ENCODE measurements around the gene NEUROD4.

Gene NEUROD4

DNA sequence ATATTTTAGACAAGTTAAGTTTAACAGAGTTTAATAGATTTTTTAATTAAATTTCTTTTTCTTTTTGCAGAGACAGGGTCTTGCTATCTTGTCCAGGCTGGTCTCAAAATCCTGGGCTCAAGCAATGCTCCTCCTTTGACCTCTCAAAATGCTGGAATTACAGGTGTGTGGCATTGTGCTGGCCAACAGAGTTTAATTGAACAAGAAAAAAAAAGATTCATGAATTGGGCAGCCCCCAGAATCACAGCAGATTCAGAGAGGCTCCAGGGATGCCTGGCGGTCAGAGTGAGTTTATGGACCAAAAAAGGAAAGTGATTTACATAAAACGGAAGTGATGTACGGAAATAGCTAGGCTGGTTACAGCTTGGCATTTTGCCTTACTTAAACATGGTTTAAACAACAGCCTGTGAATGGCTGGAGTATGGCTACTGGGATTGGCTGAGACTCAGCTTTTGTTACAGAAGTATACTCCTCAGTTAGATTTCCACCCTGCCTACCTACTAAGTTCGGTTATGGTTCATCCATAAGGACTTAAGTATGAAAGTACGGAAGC lies 20.7 kb upstream of the NEUROD4 start:
- no peaks in the 10 kb centered on the region for H3K36me3 ChIP-seq (ENCODE audit: control insufficient read depth, insufficient read depth, low read length)
- no peaks in the 10 kb centered on the region for H3K9me3 ChIP-seq (ENCODE audit: control insufficient read depth, insufficient read depth, low read length)
- H3K27ac ChIP-seq (ENCODE audit: low read depth, low read length): peak overlapping the region; percentile 57
- no peak overlapping the region for H3K9ac ChIP-seq (ENCODE audit: low read depth, low read length)
- H3K4me3 ChIP-seq (ENCODE audit: low read depth, low read length): no peak overlapping the region
- H3K27me3 ChIP-seq (ENCODE audit: control insufficient read depth, insufficient read depth, low read length): no peaks in the 10 kb centered on the region
- H3K4me1 ChIP-seq (ENCODE audit: control insufficient read depth, insufficient read depth, low read length): peaks cover 22% of the 10 kb centered on the region

DNA sequence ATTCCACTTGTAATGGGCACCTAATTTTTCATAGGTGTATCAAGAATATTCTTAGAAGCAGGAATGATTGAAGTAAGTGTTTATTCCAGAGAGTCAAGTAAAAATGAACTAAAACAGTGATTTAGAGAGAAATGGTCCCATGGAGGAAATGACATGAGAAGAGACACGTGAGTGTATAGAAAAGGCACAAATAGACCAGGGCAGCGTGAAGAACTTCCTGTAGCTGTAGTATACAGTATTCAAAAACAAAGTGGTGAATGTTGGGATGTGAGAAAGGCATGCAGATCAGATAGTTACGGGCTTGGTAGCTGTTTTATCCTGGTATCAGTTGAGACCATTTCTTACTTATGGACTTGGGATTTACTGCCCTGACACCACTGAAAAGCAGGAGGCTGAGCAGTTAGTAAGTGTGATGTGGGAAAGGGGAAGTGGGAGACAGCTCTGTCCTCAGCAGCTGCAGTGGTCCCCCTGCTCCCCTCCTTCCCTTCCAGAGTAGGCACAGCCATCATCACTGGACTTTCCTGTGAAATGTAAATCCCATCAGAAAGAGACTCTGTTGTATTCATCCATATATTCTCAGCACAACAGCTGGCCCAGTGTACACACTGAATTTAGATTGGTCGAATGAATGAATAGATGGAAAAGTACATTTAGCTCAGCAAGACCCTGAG lies 18.4 kb upstream of the NEUROD4 start:
- H3K4me1 ChIP-seq (ENCODE audit: control insufficient read depth, insufficient read depth, low read length): peaks cover 22% of the 10 kb centered on the region
- no peak overlapping the region for H3K4me3 ChIP-seq (ENCODE audit: low read depth, low read length)
- H3K9me3 ChIP-seq (ENCODE audit: control insufficient read depth, insufficient read depth, low read length): no peaks in the 10 kb centered on the region
- H3K9ac ChIP-seq (ENCODE audit: low read depth, low read length): no peak overlapping the region
- H3K36me3 ChIP-seq (ENCODE audit: control insufficient read depth, insufficient read depth, low read length): no peaks in the 10 kb centered on the region
- H3K27ac ChIP-seq (ENCODE audit: low read depth, low read length): no peak overlapping the region
- no peaks in the 10 kb centered on the region for H3K27me3 ChIP-seq (ENCODE audit: control insufficient read depth, insufficient read depth, low read length)

DNA sequence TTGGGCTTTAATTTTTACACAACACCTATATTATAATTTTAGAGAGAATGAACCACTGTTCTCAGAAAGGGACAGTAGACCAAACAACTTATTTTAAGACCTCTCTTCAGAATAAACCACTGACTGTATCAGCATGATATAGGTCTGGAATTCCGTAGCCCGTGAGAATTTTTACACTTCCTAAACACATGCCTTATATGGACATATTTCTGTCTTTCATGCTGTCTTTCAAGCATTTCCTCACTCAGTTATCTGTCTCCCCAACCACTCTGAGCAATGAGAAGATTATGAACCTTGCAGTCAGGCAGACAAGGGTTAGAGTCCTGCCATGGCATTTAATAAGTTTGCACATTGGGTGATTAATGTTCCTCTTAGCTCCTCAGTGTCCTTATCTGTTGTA lies 17.4 kb upstream of the NEUROD4 start:
- Histone ChIP-seq H3K27ac (ENCODE audit: low read depth, low read length) (no peak overlapping the region), H3K4me1 (ENCODE audit: control insufficient read depth, insufficient read depth, low read length) (peaks cover 16% of the 10 kb centered on the region), H3K9ac (ENCODE audit: low read depth, low read length) (no peak overlapping the region), H3K27me3 (ENCODE audit: control insufficient read depth, insufficient read depth, low read length) (no peaks in the 10 kb centered on the region), H3K4me3 (ENCODE audit: low read depth, low read length) (no peak overlapping the region), H3K36me3 (ENCODE audit: control insufficient read depth, insufficient read depth, low read length) (no peaks in the 10 kb centered on the region), H3K9me3 (ENCODE audit: control insufficient read depth, insufficient read depth, low read length) (no peaks in the 10 kb centered on the region)

DNA sequence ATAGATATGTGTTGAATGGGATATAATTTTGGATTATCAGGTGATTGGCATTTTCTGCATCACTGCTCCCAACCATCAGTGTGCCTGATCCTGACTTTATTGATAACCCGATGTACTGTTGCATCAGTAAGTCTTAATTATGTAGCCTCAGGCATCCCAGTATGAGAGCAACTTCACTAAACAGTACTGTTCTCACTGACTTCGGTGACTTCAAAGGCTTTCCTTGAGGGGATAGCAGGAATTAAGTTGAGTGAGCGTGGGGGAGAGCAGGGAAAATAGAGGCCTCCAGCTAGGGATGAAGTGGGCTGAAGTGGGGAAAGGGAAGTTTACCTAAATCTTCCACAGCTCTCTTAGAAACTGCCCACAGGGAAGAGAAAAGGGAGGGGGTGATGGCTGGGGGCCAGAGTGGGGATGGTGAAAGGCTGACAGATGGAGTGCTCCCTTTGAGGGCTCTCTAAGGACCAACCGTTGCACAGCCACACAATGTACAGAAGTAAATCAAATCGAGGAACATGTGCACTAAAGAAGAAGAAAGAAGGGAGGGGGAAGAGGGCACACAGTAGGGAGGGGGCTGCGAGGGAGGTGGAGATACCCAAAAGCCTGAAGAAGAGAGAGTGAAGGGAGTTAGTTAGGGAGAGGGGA lies 10.7 kb upstream of the NEUROD4 start:
- Histone ChIP-seq H3K4me1 (ENCODE audit: control insufficient read depth, insufficient read depth, low read length) (no peaks in the 10 kb centered on the region), H3K36me3 (ENCODE audit: control insufficient read depth, insufficient read depth, low read length) (no peaks in the 10 kb centered on the region), H3K27ac (ENCODE audit: low read depth, low read length) (no peak overlapping the region), H3K9ac (ENCODE audit: low read depth, low read length) (no peak overlapping the region), H3K4me3 (ENCODE audit: low read depth, low read length) (no peak overlapping the region), H3K9me3 (ENCODE audit: control insufficient read depth, insufficient read depth, low read length) (peaks cover 6% of the 10 kb centered on the region; the same call in 1 of the 2 replicates), H3K27me3 (ENCODE audit: control insufficient read depth, insufficient read depth, low read length) (no peaks in the 10 kb centered on the region)

DNA sequence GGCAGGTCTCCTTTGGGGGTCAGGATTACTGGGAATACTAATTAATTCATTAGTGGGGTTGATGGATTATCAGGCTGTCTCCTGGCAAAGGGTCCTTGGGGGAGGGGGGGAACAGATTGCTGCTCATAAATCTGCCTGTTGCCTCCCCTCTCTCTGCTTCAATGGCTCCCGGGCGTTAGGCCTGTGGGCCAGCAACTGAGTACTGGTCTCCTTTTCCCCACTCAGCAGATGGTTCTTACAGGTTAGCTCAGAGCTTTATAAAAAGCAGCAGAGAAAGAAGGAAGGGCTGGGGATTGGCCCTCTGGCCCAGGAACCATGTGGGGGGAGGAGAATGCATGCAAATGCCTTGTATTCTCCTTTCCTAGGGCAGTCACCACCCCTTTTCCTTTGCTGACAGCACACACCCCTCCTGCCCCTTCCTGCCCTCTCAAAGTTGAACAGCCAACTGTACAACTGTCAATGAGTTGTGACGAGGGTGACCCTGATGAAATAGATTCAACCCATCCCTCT lies 2.3 kb upstream of the NEUROD4 start:
- Histone ChIP-seq H3K9me3 (ENCODE audit: control insufficient read depth, insufficient read depth, low read length) (peaks cover 6% of the 10 kb centered on the region; the same call in 1 of the 2 replicates), H3K4me3 (ENCODE audit: low read depth, low read length) (no peak overlapping the region), H3K4me1 (ENCODE audit: control insufficient read depth, insufficient read depth, low read length) (peaks cover 11% of the 10 kb centered on the region), H3K27me3 (ENCODE audit: control insufficient read depth, insufficient read depth, low read length) (peaks cover 3% of the 10 kb centered on the region), H3K36me3 (ENCODE audit: control insufficient read depth, insufficient read depth, low read length) (no peaks in the 10 kb centered on the region), H3K9ac (ENCODE audit: low read depth, low read length) (no peak overlapping the region), H3K27ac (ENCODE audit: low read depth, low read length) (no peak overlapping the region)

DNA sequence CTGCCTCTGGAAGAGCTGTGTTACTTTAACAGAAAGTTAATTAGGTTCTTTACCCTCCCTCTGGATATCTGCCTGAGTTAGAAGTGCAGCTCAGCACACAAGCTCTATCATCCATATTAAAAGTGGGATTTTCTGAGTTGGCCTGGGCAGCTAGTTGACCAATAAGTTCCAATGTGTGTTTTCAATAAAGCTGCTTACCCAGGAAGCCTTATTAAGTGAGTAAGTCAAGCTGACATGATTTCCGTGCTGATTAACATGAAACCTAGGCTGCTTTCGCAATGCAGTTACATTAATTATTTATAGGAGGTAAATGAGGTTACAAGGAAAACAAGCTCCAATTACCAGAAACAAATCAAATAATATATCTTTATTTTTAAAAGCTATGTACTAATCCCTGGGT lies 4.8 kb downstream of the NEUROD4 start:
- Histone ChIP-seq H3K9me3 (ENCODE audit: control insufficient read depth, insufficient read depth, low read length) (no peaks in the 10 kb centered on the region), H3K27ac (ENCODE audit: low read depth, low read length) (no peak overlapping the region), H3K27me3 (ENCODE audit: control insufficient read depth, insufficient read depth, low read length) (peaks cover 3% of the 10 kb centered on the region), H3K9ac (ENCODE audit: low read depth, low read length) (no peak overlapping the region), H3K4me3 (ENCODE audit: low read depth, low read length) (no peak overlapping the region), H3K36me3 (ENCODE audit: control insufficient read depth, insufficient read depth, low read length) (no peaks in the 10 kb centered on the region), H3K4me1 (ENCODE audit: control insufficient read depth, insufficient read depth, low read length) (peaks cover 3% of the 10 kb centered on the region; the same call in 1 of the 2 replicates)

DNA sequence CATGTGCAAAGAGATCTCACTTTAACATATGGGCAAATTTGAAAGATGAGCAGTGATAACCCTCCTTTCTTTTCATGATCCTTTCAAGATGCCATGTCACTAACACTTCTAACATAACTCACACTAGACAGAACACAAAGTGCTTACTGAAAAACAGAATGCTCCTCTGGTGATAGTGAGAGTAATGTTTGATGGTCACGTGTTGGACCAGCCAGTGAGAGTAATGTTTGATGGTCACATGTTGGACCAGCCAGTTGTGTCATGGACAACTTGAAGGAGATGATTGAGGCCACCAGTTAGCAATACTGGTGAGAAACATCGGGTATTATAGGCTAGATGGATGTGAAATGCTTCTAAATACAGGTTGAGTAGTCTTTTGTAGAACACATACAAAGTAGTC lies 5.7 kb downstream of the NEUROD4 start:
- Histone ChIP-seq H3K27ac (ENCODE audit: low read depth, low read length) (no peak overlapping the region), H3K36me3 (ENCODE audit: control insufficient read depth, insufficient read depth, low read length) (no peaks in the 10 kb centered on the region), H3K27me3 (ENCODE audit: control insufficient read depth, insufficient read depth, low read length) (peaks cover 3% of the 10 kb centered on the region), H3K4me1 (ENCODE audit: control insufficient read depth, insufficient read depth, low read length) (no peaks in the 10 kb centered on the region), H3K4me3 (ENCODE audit: low read depth, low read length) (no peak overlapping the region), H3K9ac (ENCODE audit: low read depth, low read length) (no peak overlapping the region), H3K9me3 (ENCODE audit: control insufficient read depth, insufficient read depth, low read length) (no peaks in the 10 kb centered on the region)

DNA sequence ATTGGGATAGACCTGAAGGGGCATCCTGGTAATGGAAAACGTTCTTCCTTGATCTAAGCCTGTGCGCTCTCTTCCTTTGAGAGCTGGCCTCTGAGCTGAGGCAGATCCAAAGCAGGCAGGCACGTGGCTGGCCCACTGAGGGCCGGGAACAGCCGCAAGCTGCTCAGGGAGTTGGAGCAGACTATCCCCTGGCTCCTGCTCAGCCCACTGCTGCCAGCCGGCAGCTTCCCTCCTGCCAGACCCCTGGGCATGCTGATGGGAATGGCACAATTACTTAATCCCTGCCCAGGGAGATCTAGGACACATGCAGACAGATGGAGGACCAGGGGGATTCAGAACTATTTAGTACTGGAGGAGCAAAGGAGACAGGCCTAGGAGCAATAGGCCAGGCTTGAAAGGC lies 14.4 kb downstream of the NEUROD4 start:
- H3K27me3 ChIP-seq (ENCODE audit: control insufficient read depth, insufficient read depth, low read length): no peaks in the 10 kb centered on the region
- no peak overlapping the region for H3K9ac ChIP-seq (ENCODE audit: low read depth, low read length)
- no peak overlapping the region for H3K4me3 ChIP-seq (ENCODE audit: low read depth, low read length)
- peaks cover 5% of the 10 kb centered on the region for H3K4me1 ChIP-seq (ENCODE audit: control insufficient read depth, insufficient read depth, low read length)
- H3K36me3 ChIP-seq (ENCODE audit: control insufficient read depth, insufficient read depth, low read length): no peaks in the 10 kb centered on the region
- H3K9me3 ChIP-seq (ENCODE audit: control insufficient read depth, insufficient read depth, low read length): no peaks in the 10 kb centered on the region
- no peak overlapping the region for H3K27ac ChIP-seq (ENCODE audit: low read depth, low read length)

DNA sequence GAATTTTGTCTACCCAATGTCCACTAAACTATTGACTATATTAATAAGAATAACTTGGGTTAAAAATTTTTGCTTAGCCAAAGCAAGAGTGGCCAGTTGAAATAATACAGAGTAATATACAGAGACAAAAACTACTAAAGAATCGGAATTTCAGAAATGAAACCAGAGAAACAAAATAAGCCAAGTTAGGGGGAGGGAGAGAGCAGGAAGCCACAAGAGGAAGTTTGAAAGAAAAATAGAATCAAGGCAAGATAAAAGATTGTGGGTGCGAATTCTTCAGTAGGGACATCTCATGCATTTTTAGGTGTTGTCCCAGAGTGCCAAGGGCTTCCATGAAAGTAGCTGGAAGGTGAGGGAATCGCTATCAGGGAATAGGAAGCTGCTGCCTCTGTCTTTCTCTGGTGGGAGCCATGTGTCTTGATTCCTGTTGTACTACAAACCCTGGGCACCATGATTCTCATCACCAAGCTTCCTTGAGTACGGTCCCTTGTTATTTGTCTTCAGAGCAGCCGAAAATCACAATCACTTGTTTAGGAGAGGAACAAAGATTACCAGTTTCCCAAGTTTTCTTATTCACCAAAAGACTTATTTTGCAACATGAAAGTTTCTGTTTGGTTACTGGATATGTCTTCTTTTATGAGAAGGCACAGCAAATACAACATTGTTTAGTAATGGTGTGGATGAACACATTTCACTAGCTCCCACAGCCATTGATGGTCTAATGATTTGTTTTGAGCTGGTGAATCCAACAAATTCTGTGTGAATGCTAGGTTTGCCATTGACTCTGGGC lies 16.7 kb downstream of the NEUROD4 start:
- Histone ChIP-seq H3K27ac (ENCODE audit: low read depth, low read length) (no peak overlapping the region), H3K9me3 (ENCODE audit: control insufficient read depth, insufficient read depth, low read length) (no peaks in the 10 kb centered on the region), H3K27me3 (ENCODE audit: control insufficient read depth, insufficient read depth, low read length) (no peaks in the 10 kb centered on the region), H3K4me3 (ENCODE audit: low read depth, low read length) (no peak overlapping the region), H3K4me1 (ENCODE audit: control insufficient read depth, insufficient read depth, low read length) (peaks cover 10% of the 10 kb centered on the region), H3K36me3 (ENCODE audit: control insufficient read depth, insufficient read depth, low read length) (no peaks in the 10 kb centered on the region), H3K9ac (ENCODE audit: low read depth, low read length) (no peak overlapping the region)

DNA sequence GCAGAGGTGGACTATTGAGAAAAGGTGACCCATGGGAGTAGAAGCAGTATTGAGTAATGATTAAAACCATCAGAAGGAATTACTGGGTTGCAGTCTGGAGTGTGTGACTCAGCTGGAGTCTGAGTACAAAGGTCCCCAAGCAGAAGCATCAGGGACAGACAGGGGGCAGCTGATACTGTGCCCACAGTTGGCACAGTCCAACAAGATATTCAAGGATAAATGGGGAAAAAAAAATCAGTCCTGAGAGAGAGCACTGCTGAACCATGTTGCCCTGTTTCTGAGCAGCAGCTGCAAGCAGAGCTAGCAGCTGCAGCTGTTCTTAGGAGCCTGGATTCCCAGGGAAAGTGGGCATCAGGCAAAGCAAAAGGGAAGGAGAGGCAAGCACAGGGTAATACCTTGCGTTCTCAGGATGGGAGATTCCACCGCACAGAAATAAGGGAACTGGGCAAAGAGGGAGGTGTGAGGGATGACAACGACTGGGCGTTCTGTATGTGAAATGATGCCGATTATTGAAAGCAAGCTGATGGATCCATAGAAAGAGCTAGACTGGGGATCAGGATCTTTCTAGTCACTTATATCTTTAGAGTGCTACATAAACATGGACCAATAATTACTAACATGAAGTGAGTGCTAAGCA lies 17.7 kb downstream of the NEUROD4 start:
- Histone ChIP-seq H3K4me1 (ENCODE audit: control insufficient read depth, insufficient read depth, low read length) (peaks cover 6% of the 10 kb centered on the region), H3K4me3 (ENCODE audit: low read depth, low read length) (no peak overlapping the region), H3K27ac (ENCODE audit: low read depth, low read length) (no peak overlapping the region)

More for the DNA sequence above, 17.7 kb downstream of the NEUROD4 start:
- Histone ChIP-seq H3K9ac (ENCODE audit: low read depth, low read length) (no peak overlapping the region), H3K9me3 (ENCODE audit: control insufficient read depth, insufficient read depth, low read length) (no peaks in the 10 kb centered on the region), H3K36me3 (ENCODE audit: control insufficient read depth, insufficient read depth, low read length) (no peaks in the 10 kb centered on the region), H3K27me3 (ENCODE audit: control insufficient read depth, insufficient read depth, low read length) (no peaks in the 10 kb centered on the region)
